Right lobe of liver (tissue), 4 donors: ENCODE data around the gene PGC.

ENCODE experiments used
- CTCF ChIP-seq, 4 donors: fragments of 200-600 bp in 3 of 4; fragments of 450-650 bp in 1 of 4; IDR thresholded peaks; one replicate each; pipeline versions ENCODE4 v1.5.1 to v1.8.0; 2016 to 2022; ENCODE audit warnings: antibody characterized with exemption in 4 of 4, mild to moderate bottlenecking in 2 of 4
- POLR2A ChIP-seq: fragments of 450-650 bp; IDR thresholded peaks from one replicate; pipeline ENCODE4 v1.6.1; 2017; ENCODE audit warnings: antibody characterized with exemption, mild to moderate bottlenecking
- donor health status: DM: no; HTN: no; CAD: no.
- donor health status: DM: no; HTN: no; CAD: no.
- donor health status: DM: no; HTN: yes; CAD: no.

DNA sequence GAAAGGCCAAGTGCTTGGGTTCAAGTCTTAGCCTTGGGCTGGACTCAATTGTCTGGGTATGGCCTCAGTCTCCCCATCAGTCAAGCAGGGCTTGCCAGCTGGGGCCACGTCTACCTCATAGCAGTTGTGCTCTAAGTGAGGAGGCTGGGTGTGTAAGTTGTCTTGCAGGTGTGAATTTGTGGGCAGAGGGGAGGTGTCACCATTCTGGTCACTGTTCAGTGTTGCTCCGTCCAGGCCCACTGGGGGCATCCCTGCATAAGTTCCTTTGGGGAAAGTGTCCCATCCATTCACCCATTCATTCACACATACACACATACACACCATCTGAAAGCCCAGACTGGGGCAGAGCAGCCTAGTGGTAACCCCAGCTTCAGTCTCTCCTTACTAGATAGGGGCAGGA, 48.1 kb downstream of the PGC start:
- TF ChIP-seq CTCF (IDR thresholded peaks at IDR 0.05) (no peak), POLR2A (no peak)
